ENCODE results near the gene MACROD1.

The MACROD1 gene

DNA sequence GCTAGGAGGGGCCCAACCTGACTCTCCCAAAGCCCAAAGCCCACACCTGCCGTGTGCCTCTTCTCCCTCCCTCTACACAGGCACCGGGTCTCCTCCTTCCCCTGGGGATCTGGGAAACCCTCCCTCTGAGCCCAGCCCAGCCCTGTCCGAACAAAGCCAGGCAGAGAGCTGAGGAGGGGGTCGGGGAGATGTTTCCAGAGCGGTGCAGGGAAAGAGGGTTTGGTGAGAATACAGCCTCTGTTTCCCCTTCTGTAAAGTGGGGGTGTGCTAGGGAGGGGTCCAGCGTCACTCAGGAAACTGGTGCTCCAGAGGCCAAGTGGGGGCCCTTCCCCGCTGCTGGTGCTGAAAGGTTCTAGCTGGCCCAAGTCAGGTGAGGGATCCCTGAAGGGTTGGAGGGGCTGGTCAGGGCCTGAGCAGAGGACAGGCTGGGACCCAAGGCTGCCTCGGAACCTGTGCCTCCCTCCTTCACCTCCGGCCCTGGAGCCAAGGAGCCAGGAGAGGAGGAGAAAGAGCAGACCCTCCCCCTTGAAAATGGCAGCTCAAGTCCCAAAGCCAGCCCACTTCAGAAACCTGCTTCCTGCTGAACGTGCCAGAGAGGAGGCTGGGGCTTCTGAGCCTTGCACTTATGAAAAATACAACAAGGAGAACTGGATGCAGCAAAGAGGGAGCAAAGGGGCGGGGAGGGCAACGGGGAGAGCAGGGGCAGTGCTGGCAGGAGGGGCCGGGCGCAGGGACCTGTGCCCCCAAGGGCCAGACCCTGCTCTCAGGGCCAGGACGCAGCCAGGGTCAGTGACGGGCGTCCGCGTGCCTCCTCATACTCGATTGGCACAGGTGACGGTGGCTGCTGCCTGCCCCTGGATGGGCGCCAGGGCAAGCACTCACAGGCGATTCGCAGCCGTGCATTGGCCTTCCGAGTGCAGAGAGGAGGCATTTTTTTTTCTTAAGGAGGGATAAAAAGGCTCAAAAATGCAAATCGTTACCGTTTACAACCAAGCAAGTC is 43.2 kb downstream of the MACROD1 start:
- Histone ChIP-seq H3K9me3 (ENCODE audit: control insufficient read depth, low read depth, low read length) (no peaks in the 10 kb centered on the region), H3K36me3 (ENCODE audit: control insufficient read depth, low read depth, low read length) (no peaks in the 10 kb centered on the region), H3K4me1 (ENCODE audit: control insufficient read depth, low read depth, low read length) (peaks cover 2% of the 10 kb centered on the region), H3K27ac (ENCODE audit: low read length) (no peak overlapping the region), H3K4me3 (ENCODE audit: low read length) (no peak overlapping the region), H3K9ac (ENCODE audit: low read length) (no peak overlapping the region), H3K27me3 (ENCODE audit: control insufficient read depth, insufficient read depth, low read length) (peaks cover 20% of the 10 kb centered on the region)

DNA sequence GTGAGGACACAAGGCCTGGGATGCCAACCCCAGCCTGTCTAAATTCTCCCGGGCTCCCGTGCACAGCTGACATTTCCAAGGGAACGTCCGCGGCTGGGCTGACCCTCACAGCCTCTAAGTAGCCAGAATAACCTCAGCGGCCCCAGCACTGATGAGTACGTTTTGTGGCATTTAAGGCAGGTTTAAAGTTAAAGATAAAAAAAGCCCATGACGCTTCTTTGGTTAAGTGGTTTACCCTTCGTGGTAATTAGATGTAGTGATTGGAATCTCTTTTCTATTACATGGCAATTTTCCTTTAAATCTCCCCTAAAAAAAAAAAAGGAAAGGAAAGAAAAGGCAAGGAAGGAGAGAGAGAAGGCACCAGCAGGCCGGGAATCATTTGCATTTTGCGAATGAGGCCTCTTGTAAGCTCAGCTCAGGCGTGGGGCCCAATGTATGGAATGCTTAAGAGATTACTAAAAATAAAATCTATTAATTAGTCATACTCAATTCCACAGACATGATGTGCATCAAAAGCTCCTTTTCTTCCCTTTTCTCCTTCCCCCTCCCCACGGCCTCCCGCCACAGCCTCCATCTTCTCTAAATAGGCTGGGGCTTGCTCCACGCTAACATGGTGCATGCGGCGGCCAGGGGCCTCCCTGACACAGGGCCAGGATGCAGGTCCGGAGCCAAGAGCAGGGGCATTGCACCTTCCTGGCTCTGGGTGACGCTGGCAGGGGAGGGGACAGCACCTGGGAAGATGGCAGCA is 44.1 kb downstream of the MACROD1 start:
- H3K4me3 ChIP-seq (ENCODE audit: low read length), result no peak overlapping the region
- no peaks in the 10 kb centered on the region for H3K4me1 ChIP-seq (ENCODE audit: control insufficient read depth, low read depth, low read length)
- no peak overlapping the region for H3K27ac ChIP-seq (ENCODE audit: low read length)
- H3K36me3 ChIP-seq (ENCODE audit: control insufficient read depth, low read depth, low read length), result no peaks in the 10 kb centered on the region
- peaks cover 20% of the 10 kb centered on the region for H3K27me3 ChIP-seq (ENCODE audit: control insufficient read depth, insufficient read depth, low read length)
- no peak overlapping the region for H3K9ac ChIP-seq (ENCODE audit: low read length)
- H3K9me3 ChIP-seq (ENCODE audit: control insufficient read depth, low read depth, low read length), result no peaks in the 10 kb centered on the region

DNA sequence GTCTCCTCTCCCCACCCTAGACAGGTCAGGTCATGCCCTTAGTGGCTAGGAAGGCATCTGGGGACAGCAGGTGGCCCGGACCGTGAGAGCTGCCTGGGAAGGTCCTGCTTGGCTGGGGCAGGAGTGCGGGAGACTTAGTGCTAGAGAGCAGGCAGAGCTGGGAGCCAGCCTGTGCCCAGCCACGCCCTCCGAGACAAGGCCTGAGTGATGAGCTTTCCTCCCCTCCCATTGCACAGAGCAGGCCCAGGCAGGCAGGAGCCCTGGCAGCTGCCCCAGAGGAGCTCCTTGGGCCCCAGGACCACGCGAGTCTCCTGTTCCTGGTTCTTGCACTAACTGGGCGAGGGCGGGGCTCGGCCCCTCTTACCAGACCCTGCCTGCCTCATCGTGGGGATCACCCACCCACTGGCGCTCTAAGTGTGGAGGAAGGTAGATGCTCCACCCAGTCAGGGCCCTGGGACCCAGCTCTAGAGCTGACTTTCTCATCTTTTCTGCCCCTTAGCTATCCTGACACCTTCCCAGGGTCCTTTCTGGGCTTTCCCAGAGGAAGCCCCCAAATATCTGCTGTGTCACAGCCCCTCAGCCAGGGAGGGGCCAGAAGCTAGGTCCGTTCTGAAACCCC is 44.9 kb downstream of the MACROD1 start:
- Histone ChIP-seq H3K9me3 (ENCODE audit: control insufficient read depth, low read depth, low read length) (no peaks in the 10 kb centered on the region), H3K27me3 (ENCODE audit: control insufficient read depth, insufficient read depth, low read length) (peaks cover 24% of the 10 kb centered on the region), H3K4me1 (ENCODE audit: control insufficient read depth, low read depth, low read length) (no peaks in the 10 kb centered on the region), H3K9ac (ENCODE audit: low read length) (no peak overlapping the region), H3K27ac (ENCODE audit: low read length) (no peak overlapping the region), H3K36me3 (ENCODE audit: control insufficient read depth, low read depth, low read length) (no peaks in the 10 kb centered on the region), H3K4me3 (ENCODE audit: low read length) (no peak overlapping the region)

DNA sequence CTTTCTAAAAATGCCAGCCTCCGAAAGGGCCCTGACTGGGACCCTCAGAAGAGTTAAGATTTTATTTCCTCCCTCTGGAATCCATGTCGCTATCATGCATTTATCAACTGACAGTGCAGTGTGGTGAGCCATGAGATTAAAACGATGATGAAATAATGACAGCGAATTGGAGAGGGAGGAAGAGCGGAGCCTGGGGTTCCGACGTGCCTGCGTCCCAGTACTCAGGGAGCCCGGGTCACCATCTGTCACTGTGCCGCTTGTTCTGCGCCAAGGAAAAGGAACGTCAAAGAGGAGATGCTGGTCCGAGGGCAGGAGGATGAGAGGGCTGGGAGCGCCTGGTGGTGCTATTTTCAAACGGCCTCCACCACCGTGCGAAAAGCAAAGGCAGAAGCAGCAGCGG is 46.2 kb downstream of the MACROD1 start:
- Histone ChIP-seq H3K27me3 (ENCODE audit: control insufficient read depth, insufficient read depth, low read length) (peaks cover 35% of the 10 kb centered on the region), H3K36me3 (ENCODE audit: control insufficient read depth, low read depth, low read length) (no peaks in the 10 kb centered on the region), H3K9ac (ENCODE audit: low read length) (no peak overlapping the region), H3K9me3 (ENCODE audit: control insufficient read depth, low read depth, low read length) (no peaks in the 10 kb centered on the region), H3K4me3 (ENCODE audit: low read length) (no peak overlapping the region), H3K27ac (ENCODE audit: low read length) (no peak overlapping the region), H3K4me1 (ENCODE audit: control insufficient read depth, low read depth, low read length) (no peaks in the 10 kb centered on the region)

DNA sequence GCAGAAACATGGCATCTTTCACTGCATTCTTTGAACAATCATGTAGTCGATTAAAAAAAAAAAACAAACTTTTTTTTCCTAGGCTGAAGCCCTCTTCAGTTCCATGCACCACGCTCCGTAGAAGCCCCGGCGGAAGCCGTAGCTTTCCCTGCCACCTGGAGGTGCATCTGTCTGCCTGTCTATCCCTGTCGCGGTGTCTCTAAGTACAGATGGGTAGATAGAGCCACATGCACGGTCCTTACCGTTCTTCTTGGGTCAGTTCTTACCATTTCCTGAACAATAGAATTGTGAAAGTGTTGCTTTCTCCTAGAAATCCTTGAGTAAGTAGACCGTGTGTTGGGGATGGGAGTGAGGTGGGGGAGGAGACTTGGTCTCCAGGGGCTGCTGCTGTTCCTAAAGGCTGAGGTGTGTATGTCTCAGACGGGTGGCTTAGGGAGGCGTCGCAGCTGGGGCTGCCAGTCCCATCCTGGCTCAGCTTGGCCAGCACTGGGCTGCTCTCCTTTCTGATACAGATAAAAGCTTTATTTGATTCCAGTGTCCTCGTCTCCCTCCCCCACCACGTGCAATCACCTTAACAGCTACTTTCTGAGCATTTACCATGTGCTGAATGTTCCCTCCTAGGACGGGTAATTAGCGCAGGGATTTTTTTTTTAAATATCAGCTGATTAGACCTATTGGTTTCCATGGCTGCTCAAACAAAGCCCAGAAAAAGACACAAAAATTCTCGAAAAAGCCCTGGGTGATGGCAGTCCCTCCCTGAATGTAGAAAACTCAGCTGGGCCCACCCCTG is 46.8 kb downstream of the MACROD1 start:
- peaks cover 38% of the 10 kb centered on the region for H3K27me3 ChIP-seq (ENCODE audit: control insufficient read depth, insufficient read depth, low read length)
- H3K36me3 ChIP-seq (ENCODE audit: control insufficient read depth, low read depth, low read length), result no peaks in the 10 kb centered on the region
- H3K9ac ChIP-seq (ENCODE audit: low read length), result no peak overlapping the region
- H3K9me3 ChIP-seq (ENCODE audit: control insufficient read depth, low read depth, low read length), result no peaks in the 10 kb centered on the region
- H3K27ac ChIP-seq (ENCODE audit: low read length), result no peak overlapping the region
- H3K4me3 ChIP-seq (ENCODE audit: low read length), result no peak overlapping the region
- H3K4me1 ChIP-seq (ENCODE audit: control insufficient read depth, low read depth, low read length), result no peaks in the 10 kb centered on the region

DNA sequence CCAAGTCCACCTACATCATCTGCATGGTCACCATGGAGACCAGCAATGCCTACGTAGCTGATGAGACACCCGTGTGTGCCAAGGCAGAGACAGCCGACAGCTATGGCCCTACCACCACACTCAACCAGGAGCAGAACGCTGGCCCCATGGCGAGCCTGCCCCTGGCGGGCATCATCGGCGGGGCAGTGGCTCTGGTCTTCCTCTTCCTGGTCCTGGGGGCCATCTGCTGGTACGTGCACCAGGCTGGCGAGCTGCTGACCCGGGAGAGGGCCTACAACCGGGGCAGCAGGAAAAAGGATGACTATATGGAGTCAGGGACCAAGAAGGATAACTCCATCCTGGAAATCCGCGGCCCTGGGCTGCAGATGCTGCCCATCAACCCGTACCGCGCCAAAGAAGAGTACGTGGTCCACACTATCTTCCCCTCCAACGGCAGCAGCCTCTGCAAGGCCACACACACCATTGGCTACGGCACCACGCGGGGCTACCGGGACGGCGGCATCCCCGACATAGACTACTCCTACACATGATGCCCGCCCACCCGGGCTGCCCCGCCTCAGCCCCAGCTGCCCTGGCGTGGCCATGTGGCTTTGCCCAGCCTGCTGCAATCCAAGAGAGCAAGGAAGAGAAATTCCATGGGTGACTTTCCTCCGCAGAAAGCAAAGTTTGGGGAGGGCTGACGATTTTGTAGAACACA is 48.0 kb downstream of the MACROD1 start:
- no peaks in the 10 kb centered on the region for H3K36me3 ChIP-seq (ENCODE audit: control insufficient read depth, low read depth, low read length)
- no peaks in the 10 kb centered on the region for H3K9me3 ChIP-seq (ENCODE audit: control insufficient read depth, low read depth, low read length)
- H3K4me3 ChIP-seq (ENCODE audit: low read length), result no peak overlapping the region
- no peak overlapping the region for H3K27ac ChIP-seq (ENCODE audit: low read length)
- H3K9ac ChIP-seq (ENCODE audit: low read length), result no peak overlapping the region
- no peaks in the 10 kb centered on the region for H3K4me1 ChIP-seq (ENCODE audit: control insufficient read depth, low read depth, low read length)
- peaks cover 34% of the 10 kb centered on the region for H3K27me3 ChIP-seq (ENCODE audit: control insufficient read depth, insufficient read depth, low read length)

DNA sequence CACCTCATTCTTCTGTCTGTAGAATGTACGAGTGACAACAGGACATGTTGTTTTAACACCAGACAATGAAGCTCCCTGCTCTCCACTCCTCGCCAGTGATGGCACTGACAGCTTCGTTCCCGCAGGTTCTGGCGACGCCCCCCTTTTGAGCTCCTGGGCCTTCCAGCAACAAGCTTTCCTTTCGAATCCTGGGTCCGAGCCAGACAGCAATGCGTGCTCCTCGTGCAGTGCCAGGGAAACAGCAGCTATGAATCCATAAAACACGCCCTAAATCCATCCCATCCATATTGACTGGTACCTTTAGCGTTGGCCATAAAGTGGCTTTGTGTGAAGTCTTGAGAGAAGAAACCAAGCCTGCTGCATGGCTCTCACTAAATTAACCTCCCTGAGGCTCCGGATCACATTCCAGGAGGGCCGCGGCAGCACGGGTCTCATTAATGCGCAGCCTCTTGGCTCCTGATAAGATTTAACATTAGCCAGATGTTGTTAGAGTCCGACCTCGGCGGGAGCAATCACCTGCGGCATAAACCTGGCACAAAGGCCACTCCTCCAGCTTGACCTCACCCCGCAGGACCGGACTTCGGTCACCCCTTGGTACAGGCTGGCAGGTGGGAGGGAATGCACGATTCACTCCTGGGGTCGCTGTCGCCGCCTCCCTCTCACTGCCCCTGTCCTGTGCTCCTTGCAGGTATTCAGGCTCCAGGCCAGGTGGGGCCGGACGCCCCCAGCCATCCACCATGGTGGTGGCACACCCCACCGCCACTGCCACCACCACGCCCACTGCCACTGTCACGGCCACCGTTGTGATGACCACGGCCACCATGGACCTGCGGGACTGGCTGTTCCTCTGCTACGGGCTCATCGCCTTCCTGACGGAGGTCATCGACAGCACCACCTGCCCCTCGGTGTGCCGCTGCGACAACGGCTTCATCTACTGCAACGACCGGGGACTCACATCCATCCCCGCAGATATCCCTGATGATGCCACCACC is 50.1 kb downstream of the MACROD1 start:
- H3K27me3 ChIP-seq (ENCODE audit: control insufficient read depth, insufficient read depth, low read length), result peaks cover 47% of the 10 kb centered on the region
- no peak overlapping the region for H3K27ac ChIP-seq (ENCODE audit: low read length)
- no peaks in the 10 kb centered on the region for H3K4me1 ChIP-seq (ENCODE audit: control insufficient read depth, low read depth, low read length)
- no peaks in the 10 kb centered on the region for H3K36me3 ChIP-seq (ENCODE audit: control insufficient read depth, low read depth, low read length)
- no peak overlapping the region for H3K4me3 ChIP-seq (ENCODE audit: low read length)
- H3K9ac ChIP-seq (ENCODE audit: low read length), result no peak overlapping the region
- H3K9me3 ChIP-seq (ENCODE audit: control insufficient read depth, low read depth, low read length), result no peaks in the 10 kb centered on the region

DNA sequence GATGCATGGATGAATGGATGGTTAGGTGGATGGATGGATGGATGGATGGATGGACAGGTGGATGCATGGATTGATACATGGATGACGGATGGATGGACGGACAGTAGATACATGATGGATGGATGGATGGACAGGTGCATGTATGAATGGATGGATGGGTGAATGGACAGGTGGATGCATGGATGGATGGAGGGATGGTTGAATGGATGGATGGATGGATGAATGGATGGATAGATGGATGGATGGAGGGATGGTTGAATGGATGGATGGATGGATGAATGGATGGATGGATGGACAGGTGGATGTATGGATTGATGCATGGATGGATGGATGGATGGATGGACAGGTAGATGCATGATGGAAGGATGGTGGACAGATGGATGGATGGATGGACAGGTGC is 51.7 kb downstream of the MACROD1 start:
- Histone ChIP-seq H3K4me3 (ENCODE audit: low read length) (no peak overlapping the region), H3K36me3 (ENCODE audit: control insufficient read depth, low read depth, low read length) (no peaks in the 10 kb centered on the region), H3K27ac (ENCODE audit: low read length) (no peak overlapping the region), H3K9ac (ENCODE audit: low read length) (no peak overlapping the region), H3K4me1 (ENCODE audit: control insufficient read depth, low read depth, low read length) (no peaks in the 10 kb centered on the region), H3K27me3 (ENCODE audit: control insufficient read depth, insufficient read depth, low read length) (peaks cover 38% of the 10 kb centered on the region), H3K9me3 (ENCODE audit: control insufficient read depth, low read depth, low read length) (no peaks in the 10 kb centered on the region)

DNA sequence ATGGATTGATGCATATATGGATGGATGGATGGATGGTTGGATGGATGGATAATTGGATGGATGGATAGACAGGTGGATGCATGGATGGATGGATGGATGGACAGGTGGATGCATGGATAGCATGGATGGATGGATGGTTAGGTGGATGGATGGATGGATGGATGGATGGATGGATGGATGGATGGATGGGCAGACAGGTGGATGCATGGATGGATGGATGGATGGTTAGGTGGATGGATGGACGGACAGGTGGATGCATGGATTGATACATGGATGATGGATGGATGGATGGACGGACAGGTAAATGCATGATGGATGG is 52.5 kb downstream of the MACROD1 start:
- Histone ChIP-seq H3K27ac (ENCODE audit: low read length) (no peak overlapping the region), H3K4me1 (ENCODE audit: control insufficient read depth, low read depth, low read length) (no peaks in the 10 kb centered on the region), H3K36me3 (ENCODE audit: control insufficient read depth, low read depth, low read length) (no peaks in the 10 kb centered on the region), H3K27me3 (ENCODE audit: control insufficient read depth, insufficient read depth, low read length) (peaks cover 40% of the 10 kb centered on the region), H3K9ac (ENCODE audit: low read length) (no peak overlapping the region), H3K4me3 (ENCODE audit: low read length) (no peak overlapping the region), H3K9me3 (ENCODE audit: control insufficient read depth, low read depth, low read length) (no peaks in the 10 kb centered on the region)

All from iPS-18a (cell line).